ENCODE results near the gene JAZF1.

- TF ChIP-seq CTCF (IDR thresholded peaks at IDR 0.05) (no peak), POLR2A (IDR thresholded peaks at IDR 0.05) (no peak)
Measured at GRCh38 chr7:28207486-28208158, 27.0 kb upstream of the JAZF1 start.
